Measurements from ENCODE around the gene PPP1R3D.
"Not testable (repeated sequence)": the region's sequence is repeated elsewhere in the genome, so short reads cannot be mapped to it uniquely, and the experiment has no call there.

Gene PPP1R3D

DNA sequence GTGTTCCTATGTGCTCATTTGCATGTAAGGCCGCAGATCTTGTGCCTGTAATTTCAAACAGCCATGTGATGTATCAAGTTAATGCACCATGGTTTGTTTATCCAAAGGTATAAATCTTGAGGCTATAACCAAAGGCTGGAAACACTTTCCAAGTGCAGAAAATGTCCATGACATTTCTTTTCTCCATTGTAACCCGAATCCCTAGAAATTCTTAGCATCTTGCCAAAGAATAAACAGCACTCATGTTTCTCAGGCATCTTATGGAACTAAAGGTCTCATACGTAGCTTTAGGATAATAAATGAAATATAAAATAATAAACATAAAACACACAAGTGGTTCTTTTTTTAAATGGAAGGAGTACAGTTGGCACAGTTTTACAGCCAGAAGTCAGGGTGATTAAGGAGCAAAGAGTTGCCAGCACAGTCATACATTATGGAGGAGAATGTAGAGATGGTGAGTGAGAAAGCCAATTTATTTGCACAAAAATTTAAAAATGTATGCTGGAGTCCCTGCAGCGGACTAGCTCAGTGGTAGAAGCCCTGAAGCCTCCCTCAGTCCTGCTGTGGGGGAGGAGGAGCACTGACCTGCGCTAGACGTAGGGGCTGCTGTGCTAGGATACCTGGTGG lies 36.2 kb upstream of the PPP1R3D start:
- no peaks in the 10 kb centered on the region for H4K20me1 ChIP-seq
- H3K4me3 ChIP-seq: no peak overlapping the region
- H3K27ac ChIP-seq: no peak overlapping the region
- H3K4me2 ChIP-seq: no peak overlapping the region
- no peak for TF ChIP-seq Cebpa-rat (IDR thresholded peaks at IDR 0.05)
- H3K4me1 ChIP-seq: no peaks in the 10 kb centered on the region
- H3K9ac ChIP-seq: no peak overlapping the region
- no peaks in the 10 kb centered on the region for H3K27me3 ChIP-seq
- H3K9me3 ChIP-seq (replicated peaks in 1 of 11): peaks cover 0 to 9% (median 0%) of the 10 kb centered on the region in 11 experiments; a peak in 2 of 22 replicates
- H3K36me3 ChIP-seq: no peaks in the 10 kb centered on the region

DNA sequence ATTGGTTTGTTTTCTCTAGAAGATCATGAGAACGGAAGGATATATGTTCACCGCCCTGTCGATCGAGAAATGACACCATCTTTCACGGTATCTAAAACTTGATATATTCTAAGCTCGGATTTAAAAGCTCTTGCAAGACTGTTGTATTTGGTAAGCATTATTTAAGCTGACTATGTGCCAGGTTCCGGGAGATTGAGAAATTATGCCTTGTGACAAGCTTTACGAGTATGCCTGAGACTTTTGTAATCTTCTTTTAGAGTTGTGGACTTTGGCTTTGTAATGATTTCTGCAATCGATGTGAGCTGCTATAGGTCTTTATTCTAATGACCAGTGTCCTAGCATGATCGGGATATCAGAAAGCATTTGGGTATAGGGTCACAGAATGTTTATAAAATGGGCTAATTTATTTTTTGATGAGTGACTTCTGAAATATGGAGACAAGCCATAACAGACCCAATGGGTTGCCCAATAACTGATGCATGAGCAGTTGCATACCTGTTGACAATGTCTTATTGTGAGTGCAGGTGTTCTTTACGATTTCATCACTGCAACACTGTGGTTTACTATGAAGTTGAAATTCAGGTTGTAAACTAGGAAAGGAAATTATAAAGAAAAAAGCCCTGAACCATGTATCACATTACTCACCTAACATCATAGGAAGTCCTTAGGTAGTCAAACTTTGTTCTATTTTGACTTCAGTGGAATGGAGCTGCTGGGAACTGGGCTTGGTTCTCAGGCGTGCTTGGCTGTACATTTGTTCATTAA lies 32.1 kb upstream of the PPP1R3D start:
- Histone ChIP-seq H3K27ac (no peak overlapping the region), H3K36me3 (no peaks in the 10 kb centered on the region), H4K20me1 (no peaks in the 10 kb centered on the region), H3K9ac (no peak overlapping the region), H3K4me3 (no peak overlapping the region), H3K9me3 (replicated peaks in 1 of 11) (peaks cover 0 to 6% (median 0%) of the 10 kb centered on the region in 11 experiments; a peak in 2 of 22 replicates), H3K4me1 (no peaks in the 10 kb centered on the region), H3K4me2 (no peak overlapping the region), H3K27me3 (no peaks in the 10 kb centered on the region)
- no peak for TF ChIP-seq Cebpa-rat (IDR thresholded peaks at IDR 0.05)

DNA sequence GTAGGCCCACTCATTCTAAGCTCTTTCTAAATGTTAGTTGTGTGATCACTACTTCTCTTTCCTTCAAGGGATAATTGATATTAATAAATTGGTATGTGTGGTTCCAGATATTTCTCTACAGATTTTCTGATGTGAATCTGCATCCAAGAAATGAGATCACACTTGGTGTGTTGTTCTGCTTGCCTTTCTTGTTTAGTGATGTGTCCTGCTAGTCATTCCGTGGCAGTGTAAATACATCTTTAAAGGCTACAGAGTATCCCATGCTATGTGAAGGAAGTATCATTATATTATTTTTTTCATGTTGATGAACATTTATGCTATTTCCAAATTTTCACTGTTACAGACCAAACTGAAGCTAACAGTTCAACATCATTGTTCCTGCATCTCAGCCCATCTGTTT lies 31.3 kb upstream of the PPP1R3D start:
- Histone ChIP-seq H3K4me2 (no peak overlapping the region), H3K9ac (no peak overlapping the region)

DNA sequence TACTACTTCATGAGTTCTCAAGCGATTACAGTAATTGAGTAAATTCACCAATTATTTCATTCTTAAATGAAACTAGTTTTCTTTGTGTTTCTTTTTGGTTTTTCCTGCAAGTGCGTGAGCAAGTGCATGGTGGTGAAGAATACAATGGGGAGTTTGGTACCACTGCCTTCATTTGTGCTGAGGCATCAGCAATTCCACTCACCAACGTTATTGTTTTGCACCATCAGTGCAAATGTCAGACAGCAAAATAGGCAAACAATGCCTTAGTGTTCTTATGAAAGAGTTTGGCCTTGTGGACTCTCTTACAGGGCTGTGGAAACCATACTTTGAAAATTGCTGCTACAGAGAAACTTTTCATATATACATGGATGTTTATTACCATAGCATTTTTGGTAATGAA lies 26.3 kb upstream of the PPP1R3D start:
- no peak overlapping the region for H3K4me2 ChIP-seq
- H3K9me3 ChIP-seq (replicated peaks in 1 of 11): no peaks in the 10 kb centered on the region
- no peak overlapping the region for H3K4me3 ChIP-seq
- no peaks in the 10 kb centered on the region for H3K4me1 ChIP-seq
- H3K27me3 ChIP-seq: no peaks in the 10 kb centered on the region
- H3K9ac ChIP-seq: no peak overlapping the region
- H3K36me3 ChIP-seq: no peaks in the 10 kb centered on the region
- no peaks in the 10 kb centered on the region for H4K20me1 ChIP-seq
- TF ChIP-seq Cebpa-rat (IDR thresholded peaks at IDR 0.05): no peak
- H3K27ac ChIP-seq: no peak overlapping the region

More for the DNA sequence above, 31.3 kb upstream of the PPP1R3D start:
- no peaks in the 10 kb centered on the region for H4K20me1 ChIP-seq
- no peak overlapping the region for H3K27ac ChIP-seq
- no peak for TF ChIP-seq Cebpa-rat (IDR thresholded peaks at IDR 0.05)
- H3K36me3 ChIP-seq: no peaks in the 10 kb centered on the region
- H3K4me1 ChIP-seq: no peaks in the 10 kb centered on the region
- H3K4me3 ChIP-seq: no peak overlapping the region
- H3K27me3 ChIP-seq: no peaks in the 10 kb centered on the region
- H3K9me3 ChIP-seq (replicated peaks in 1 of 11): peaks cover 0 to 6% (median 0%) of the 10 kb centered on the region in 11 experiments; a peak in 2 of 22 replicates

DNA sequence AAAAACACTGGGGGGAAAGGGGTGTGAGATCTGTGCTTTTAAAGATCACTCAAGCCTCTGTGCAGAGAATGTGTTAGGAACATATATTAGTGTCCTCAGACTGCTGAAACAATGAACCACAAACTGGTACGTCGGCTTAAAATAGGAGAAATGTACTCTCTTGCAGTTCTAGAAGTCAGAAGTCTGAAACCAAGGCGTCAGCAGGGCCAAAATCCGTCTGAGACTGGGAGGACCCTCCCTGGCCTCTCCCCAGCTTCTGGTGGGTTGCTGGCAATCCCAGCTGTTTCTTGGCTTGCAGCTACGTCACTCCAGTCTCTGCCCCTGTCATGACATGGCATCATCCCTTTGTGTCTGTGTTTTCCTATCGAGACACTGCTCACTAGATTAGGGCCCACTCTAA lies 22.1 kb upstream of the PPP1R3D start:
- H3K4me1 ChIP-seq: no peaks in the 10 kb centered on the region
- H3K4me2 ChIP-seq: no peak overlapping the region
- H4K20me1 ChIP-seq: no peaks in the 10 kb centered on the region
- no peak overlapping the region for H3K27ac ChIP-seq
- H3K4me3 ChIP-seq: no peak overlapping the region
- no peak for TF ChIP-seq Cebpa-rat (IDR thresholded peaks at IDR 0.05)
- no peaks in the 10 kb centered on the region for H3K9me3 ChIP-seq (replicated peaks in 1 of 11)
- H3K9ac ChIP-seq: no peak overlapping the region
- no peaks in the 10 kb centered on the region for H3K27me3 ChIP-seq
- H3K36me3 ChIP-seq: no peaks in the 10 kb centered on the region

DNA sequence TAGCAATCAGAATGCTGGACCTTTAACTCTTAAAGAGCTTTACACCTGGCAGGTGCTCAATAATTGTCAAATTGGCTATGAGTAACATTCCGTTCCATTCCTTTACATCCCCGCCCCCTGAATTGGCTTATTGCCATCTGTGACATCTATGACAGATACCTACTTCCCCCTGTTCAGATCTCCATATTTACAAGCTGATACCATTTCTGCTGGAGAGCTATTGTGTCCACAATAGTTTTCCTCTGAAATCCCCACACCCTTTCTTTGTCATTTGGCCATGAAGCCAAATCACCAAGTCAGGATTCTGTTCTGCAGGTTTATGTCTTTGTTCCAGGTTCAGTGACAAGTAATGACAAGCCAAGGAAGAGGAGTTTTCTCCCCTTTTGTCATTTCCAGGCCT lies 21.3 kb upstream of the PPP1R3D start:
- no peak overlapping the region for H3K9ac ChIP-seq
- no peak for TF ChIP-seq Cebpa-rat (IDR thresholded peaks at IDR 0.05)
- H4K20me1 ChIP-seq: no peaks in the 10 kb centered on the region
- no peaks in the 10 kb centered on the region for H3K36me3 ChIP-seq
- H3K4me1 ChIP-seq: no peaks in the 10 kb centered on the region
- H3K27ac ChIP-seq: no peak overlapping the region
- H3K27me3 ChIP-seq: no peaks in the 10 kb centered on the region
- no peaks in the 10 kb centered on the region for H3K9me3 ChIP-seq (replicated peaks in 1 of 11)
- H3K4me2 ChIP-seq: no peak overlapping the region
- H3K4me3 ChIP-seq: no peak overlapping the region

DNA sequence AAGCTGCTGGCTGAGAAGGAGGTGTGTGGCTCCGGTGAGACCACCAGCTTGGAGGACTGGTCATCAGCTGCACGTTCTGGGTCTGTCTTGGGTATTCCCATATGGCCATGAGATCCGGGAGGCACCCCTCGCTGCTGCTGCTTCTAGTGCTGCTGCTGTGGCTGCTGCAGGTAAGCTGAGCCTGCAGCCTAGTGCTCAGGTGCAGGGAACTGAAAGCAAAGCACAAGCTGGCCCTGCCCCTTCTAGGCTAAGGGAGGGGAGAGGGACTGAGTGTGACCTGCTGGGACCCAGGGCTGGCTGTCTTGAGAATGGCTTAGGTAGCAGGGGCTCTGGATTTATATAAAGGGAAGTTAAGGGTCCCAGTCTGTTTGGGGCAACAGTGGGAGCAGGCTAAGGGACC lies 18.5 kb upstream of the PPP1R3D start:
- no peak overlapping the region for H3K27ac ChIP-seq
- no peaks in the 10 kb centered on the region for H3K9me3 ChIP-seq (replicated peaks in 1 of 11)
- no peak for TF ChIP-seq Cebpa-rat (IDR thresholded peaks at IDR 0.05)
- no peaks in the 10 kb centered on the region for H3K36me3 ChIP-seq
- no peak overlapping the region for H3K4me3 ChIP-seq
- no peak overlapping the region for H3K9ac ChIP-seq
- no peaks in the 10 kb centered on the region for H3K4me1 ChIP-seq
- H3K27me3 ChIP-seq: no peaks in the 10 kb centered on the region
- no peak overlapping the region for H3K4me2 ChIP-seq
- no peaks in the 10 kb centered on the region for H4K20me1 ChIP-seq

DNA sequence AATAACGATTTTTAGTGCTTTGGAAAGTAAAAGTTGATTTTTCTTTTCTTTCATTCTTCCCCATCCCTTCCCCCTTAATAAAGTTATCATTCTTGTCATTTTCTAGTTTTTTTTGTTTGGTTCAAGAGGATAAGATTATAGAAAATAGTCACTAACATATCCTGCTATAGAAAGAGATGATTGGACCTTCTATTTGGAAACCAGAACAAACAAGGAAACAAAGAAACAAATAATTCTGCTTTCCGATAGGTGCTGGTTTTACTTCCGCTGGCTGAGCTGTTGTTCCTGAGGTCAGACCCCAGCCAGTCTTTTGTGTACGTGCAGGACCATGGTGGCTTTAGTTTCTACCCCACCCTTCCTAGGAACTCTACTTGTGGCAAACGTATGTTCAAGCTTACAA lies 18.0 kb upstream of the PPP1R3D start, which contains the start of gene CDH26:
CDH26 (plus strand) TSS at position 301 of the 400 bp plus-strand sequence. CDS start 304 bp downstream, outside the sequence.
- no peaks in the 10 kb centered on the region for H3K36me3 ChIP-seq
- H3K4me1 ChIP-seq: no peaks in the 10 kb centered on the region
- H3K27me3 ChIP-seq: no peaks in the 10 kb centered on the region
- no peaks in the 10 kb centered on the region for H3K9me3 ChIP-seq (replicated peaks in 1 of 11)
- no peaks in the 10 kb centered on the region for H4K20me1 ChIP-seq
- no peak within 1 kb of the TSS for H3K4me3 ChIP-seq
- no peak within 1 kb of the TSS for H3K4me2 ChIP-seq
- no peak for TF ChIP-seq Cebpa-rat (IDR thresholded peaks at IDR 0.05)
- H3K27ac ChIP-seq: no peak within 1 kb of the TSS
- no peak within 1 kb of the TSS for H3K9ac ChIP-seq

DNA sequence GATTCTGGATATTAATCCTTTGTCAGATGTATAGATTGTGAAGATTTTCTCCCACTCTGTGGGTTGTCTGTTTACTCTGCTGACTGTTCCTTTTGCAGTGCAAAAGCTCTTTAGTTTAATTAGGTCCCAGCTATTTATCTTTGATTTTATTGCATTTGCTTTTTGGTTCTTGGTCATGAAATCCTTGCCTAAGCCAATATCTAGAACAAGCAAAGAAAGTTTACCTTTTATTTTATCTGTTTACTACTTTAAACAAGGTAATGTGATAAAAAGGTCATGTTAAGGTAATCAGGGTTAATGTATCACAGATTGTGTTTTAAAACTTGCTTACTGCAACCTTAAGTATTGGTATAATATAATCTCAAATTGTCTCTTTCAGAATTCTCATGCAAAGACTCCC lies 17.5 kb upstream of the PPP1R3D start:
- not testable (repeated sequence) for H3K4me1 ChIP-seq; H3K27ac ChIP-seq; H3K4me3 ChIP-seq; H3K9me3 ChIP-seq (replicated peaks in 1 of 11); H3K4me2 ChIP-seq; H3K9ac ChIP-seq; H3K36me3 ChIP-seq; H4K20me1 ChIP-seq; H3K27me3 ChIP-seq
